WTC11 (cell line): ENCODE measurements around the gene HRCT1.
"Not testable (repeated sequence)": the region's sequence is repeated elsewhere in the genome, so short reads cannot be mapped to it uniquely, and the experiment has no call there.

ENCODE experiments used
- CREM ChIP-seq: sonication (generic); formaldehyde crosslinking; IDR thresholded peaks from 2 replicates; pipeline ENCODE4 v1.8.1; 2022; ENCODE audit warnings: mild to moderate bottlenecking, missing genetic modification reagents, moderate library complexity
- CTCF ChIP-seq: fragments of 200-600 bp; IDR thresholded peaks from 2 replicates; pipeline ENCODE4 v1.8.0; 2022; ENCODE audit warnings: antibody characterized with exemption
- E2F1 ChIP-seq: sonication (generic); formaldehyde crosslinking; IDR thresholded peaks from 2 replicates; pipeline ENCODE4 v1.8.0; 2022; ENCODE audit warnings: mild to moderate bottlenecking, missing genetic modification reagents
- IRF2 ChIP-seq: sonication (generic); formaldehyde crosslinking; IDR thresholded peaks from 2 replicates; pipeline ENCODE4 v1.8.0; 2022; ENCODE audit warnings: low read depth, missing genetic modification reagents, borderline replicate concordance
- SP1 ChIP-seq: sonication (generic); formaldehyde crosslinking; conservative IDR thresholded peaks from 2 replicates; pipeline ENCODE4 v1.8.1; 2022; ENCODE audit warnings: missing genetic modification reagents
- USF2 ChIP-seq: sonication (generic); formaldehyde crosslinking; IDR thresholded peaks from 2 replicates; pipeline ENCODE4 v1.8.1; 2023; ENCODE audit warnings: mild to moderate bottlenecking, missing genetic modification reagents, moderate library complexity
- ZNF281 ChIP-seq: sonication (generic); formaldehyde crosslinking; IDR thresholded peaks from 2 replicates; pipeline ENCODE4 v1.8.0; 2023; ENCODE audit warnings: mild to moderate bottlenecking, missing genetic modification reagents

GRCh38 chr9:35884908-35885307 is 21.1 kb upstream of the HRCT1 start:
- not testable (repeated sequence) for TF ChIP-seq CTCF; ZNF281; SP1 (CRISPR knock-in tag); USF2; E2F1 (CRISPR knock-in tag); IRF2; CREM (CRISPR knock-in tag)
